Uterus (tissue), 4 donors: Measurements from ENCODE around the gene ECHS1. TPM values are rescaled to one million over a fixed set of nuclear protein-coding genes. Genes with fewer than 3 reads are reported as not detected.
"Not testable (repeated sequence)": the region's sequence is repeated elsewhere in the genome, so short reads cannot be mapped to it uniquely, and the experiment has no call there.

Experiments
- DNase-seq, 2 donors: peaks; one replicate each; pipeline ENCODE4 v3.0.0-alpha.2; 2019 to 2020
- H3K27ac ChIP-seq, 2 donors: fragments of 200-600 bp; sonication (generic); 1 replicate in 1 of 2; 2 replicates in 1 of 2; pipeline ENCODE4 v1.5.1; 2016 to 2018
- H3K27me3 ChIP-seq, 2 donors: fragments of 200-600 bp; sonication (generic); one replicate each; pipeline ENCODE4 v1.5.1; 2018 to 2019; ENCODE audit warnings: control low read depth in 1 of 2
- H3K36me3 ChIP-seq, 2 donors: fragments of 200-600 bp; sonication (generic); one replicate each; pipeline ENCODE4 v1.5.1; 2019; ENCODE audit warnings: control low read depth in 1 of 2
- H3K4me1 ChIP-seq, 2 donors: fragments of 200-600 bp; sonication (generic); one replicate each; pipeline ENCODE4 v1.5.1; 2018 to 2019; ENCODE audit warnings: control low read depth in 1 of 2
- H3K4me3 ChIP-seq, 2 donors: fragments of 200-600 bp; sonication (generic); 1 replicate in 1 of 2; 2 replicates in 1 of 2; pipeline ENCODE4 v1.5.1; 2018 to 2019; ENCODE audit warnings: mild to moderate bottlenecking in 1 of 2
- H3K9me3 ChIP-seq, 2 donors: fragments of 200-600 bp; sonication (generic); one replicate each; pipeline ENCODE4 v1.5.1; 2019; ENCODE audit warnings: control low read depth in 1 of 2
- POLR2A ChIP-seq, 2 donors: fragments of 450-650 bp; IDR thresholded peaks; one replicate each; pipeline ENCODE4 v1.6.1; 2016; ENCODE audit warnings: antibody characterized with exemption in 2 of 2, mild to moderate bottlenecking in 1 of 2, moderate library complexity in 1 of 2
- intact Hi-C: fragments of 100-400 bp; cut with DNase I; formaldehyde crosslinking; loops from one replicate; pipeline ENCODE4 v1.15.1; 2023; ENCODE audit warnings: low total_unique reads
- total RNA-seq, 4 donors: library from RNA; depleted of rRNA in 3 of 4; stranded (reverse); fragments of >200 nt in 3 of 4; gene quantifications; one replicate each; pipeline versions ENCODE4 v1.1.0 to v1.2.4, GENCODE V29; 2014 to 2023
- TF ChIP-seq, protein P1 (sequence below), 4 experiments: fragments of 200-600 bp in 2 of 4; fragments of 450-650 bp in 2 of 4; sonication (generic) in 2 of 4; IDR thresholded peaks; one replicate each; pipeline ENCODE4 v1.5.1; 2016 to 2019; ENCODE audit warnings: antibody characterized with exemption in 4 of 4, mild to moderate bottlenecking in 2 of 4, moderate library complexity in 1 of 4
- donor health status: DM: yes; HTN: yes; CAD: no.

The ECHS1 gene
- total RNA-seq, 4 donors from 2014 or later, result 28.2 to 48.8 (median 45.1) TPM

DNA sequence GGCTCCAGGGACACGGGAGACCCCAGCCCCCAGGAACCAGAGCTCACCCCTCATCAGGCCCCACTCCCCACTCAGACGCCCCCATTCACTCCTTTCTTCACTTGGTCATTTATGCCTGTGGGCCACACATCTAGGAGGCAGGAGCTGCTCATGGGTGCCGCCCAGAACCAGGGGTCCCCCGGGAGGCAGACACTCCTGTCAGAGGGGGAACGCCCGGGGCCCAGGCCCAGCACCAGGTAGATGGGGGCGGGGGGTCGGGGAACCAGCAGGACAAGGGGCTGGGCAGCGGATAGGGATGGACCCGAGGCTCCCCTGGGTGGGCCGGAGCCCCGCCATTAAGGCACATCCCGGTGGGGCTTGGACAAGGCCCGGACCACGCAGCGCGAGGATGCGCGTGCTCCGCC lies 48.3 kb downstream of the ECHS1 start:
- intact Hi-C loops, result no loop called here
- peaks cover 18 to 28% of the 10 kb centered on the region in 2 donors for H3K27me3 ChIP-seq
- H3K36me3 ChIP-seq, result no peaks in the 10 kb centered on the region
- DNase-seq, result no peak
- H3K27ac ChIP-seq, result no peak overlapping the region
- no peaks in the 10 kb centered on the region for H3K9me3 ChIP-seq
- H3K4me1 ChIP-seq, result peaks cover 0 to 1% of the 10 kb centered on the region in 2 donors
- H3K4me3 ChIP-seq, result no peak overlapping the region
- TF ChIP-seq POLR2A (IDR thresholded peaks at IDR 0.05), result no peak
- TF ChIP-seq, protein P1, sequence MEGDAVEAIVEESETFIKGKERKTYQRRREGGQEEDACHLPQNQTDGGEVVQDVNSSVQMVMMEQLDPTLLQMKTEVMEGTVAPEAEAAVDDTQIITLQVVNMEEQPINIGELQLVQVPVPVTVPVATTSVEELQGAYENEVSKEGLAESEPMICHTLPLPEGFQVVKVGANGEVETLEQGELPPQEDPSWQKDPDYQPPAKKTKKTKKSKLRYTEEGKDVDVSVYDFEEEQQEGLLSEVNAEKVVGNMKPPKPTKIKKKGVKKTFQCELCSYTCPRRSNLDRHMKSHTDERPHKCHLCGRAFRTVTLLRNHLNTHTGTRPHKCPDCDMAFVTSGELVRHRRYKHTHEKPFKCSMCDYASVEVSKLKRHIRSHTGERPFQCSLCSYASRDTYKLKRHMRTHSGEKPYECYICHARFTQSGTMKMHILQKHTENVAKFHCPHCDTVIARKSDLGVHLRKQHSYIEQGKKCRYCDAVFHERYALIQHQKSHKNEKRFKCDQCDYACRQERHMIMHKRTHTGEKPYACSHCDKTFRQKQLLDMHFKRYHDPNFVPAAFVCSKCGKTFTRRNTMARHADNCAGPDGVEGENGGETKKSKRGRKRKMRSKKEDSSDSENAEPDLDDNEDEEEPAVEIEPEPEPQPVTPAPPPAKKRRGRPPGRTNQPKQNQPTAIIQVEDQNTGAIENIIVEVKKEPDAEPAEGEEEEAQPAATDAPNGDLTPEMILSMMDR (IDR thresholded peaks at IDR 0.05), result no peak

DNA sequence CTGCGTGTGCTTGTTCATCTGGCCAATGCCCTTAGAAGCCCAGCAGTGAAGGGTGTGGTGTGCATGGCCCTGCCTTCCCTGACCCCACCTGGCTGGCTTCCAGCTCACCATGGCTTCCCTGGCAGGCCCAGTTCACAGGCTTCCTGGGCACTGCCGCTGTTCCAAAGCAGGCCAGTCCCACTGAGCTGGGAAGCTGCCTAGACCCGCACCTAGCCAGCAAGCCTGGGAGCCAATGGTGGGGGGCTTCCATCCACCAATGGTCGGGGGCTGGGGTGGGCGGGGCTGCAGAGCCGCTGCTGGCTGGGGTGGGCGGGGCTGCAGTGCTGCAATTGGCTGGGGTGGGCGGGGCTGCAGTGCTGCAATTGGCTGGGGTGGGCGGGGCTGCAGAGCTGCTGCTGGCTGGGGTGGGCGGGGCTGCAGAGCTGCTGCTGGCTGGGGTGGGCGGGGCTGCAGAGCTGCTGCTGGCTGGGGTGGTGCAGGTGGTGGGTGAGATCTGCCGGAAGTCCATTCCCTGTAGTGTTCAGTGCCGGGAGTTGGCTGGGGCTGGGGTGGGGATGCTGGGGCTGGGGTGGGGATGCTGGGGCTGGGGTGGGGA lies 48.9 kb downstream of the ECHS1 start:
- intact Hi-C loops, result no loop called here
- no peak overlapping the region for H3K4me3 ChIP-seq
- no peak for DNase-seq
- peaks cover 18 to 28% of the 10 kb centered on the region in 2 donors for H3K27me3 ChIP-seq
- no peaks in the 10 kb centered on the region for H3K4me1 ChIP-seq
- TF ChIP-seq, protein P1 (IDR thresholded peaks at IDR 0.05), result no peak
- TF ChIP-seq POLR2A (IDR thresholded peaks at IDR 0.05), result no peak
- H3K9me3 ChIP-seq, result no peaks in the 10 kb centered on the region
- no peaks in the 10 kb centered on the region for H3K36me3 ChIP-seq
- no peak overlapping the region for H3K27ac ChIP-seq

DNA sequence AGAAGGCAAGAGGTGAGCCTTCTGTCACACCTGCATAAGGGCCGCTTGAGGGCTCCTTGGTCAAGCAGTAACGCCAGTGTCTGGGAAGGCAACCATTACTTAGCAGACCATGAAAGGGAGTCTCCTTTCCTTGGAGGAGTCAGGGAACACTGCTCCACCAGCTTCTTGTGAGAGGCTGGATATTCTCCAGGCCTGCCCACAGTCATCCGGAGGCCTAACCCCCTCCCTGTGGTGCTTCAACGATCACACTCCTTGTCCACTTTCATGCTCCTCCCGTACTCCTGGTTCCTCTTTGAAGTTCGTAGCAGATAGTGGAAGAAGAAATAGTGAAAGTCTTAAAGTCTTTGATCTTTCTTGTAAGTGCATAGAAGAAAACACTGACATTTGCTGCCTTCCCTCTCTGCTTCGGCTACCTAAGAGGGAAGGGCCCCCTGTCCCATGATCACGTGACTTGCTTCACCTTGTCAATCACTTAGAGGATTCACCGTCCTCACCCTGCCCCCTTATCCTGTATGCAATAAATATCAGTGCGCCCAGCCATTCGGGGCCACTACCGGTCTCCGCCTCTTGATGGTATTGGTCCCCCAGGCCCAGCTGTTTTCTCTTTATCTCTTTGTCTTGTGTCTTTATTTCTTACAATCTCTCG lies 51.0 kb downstream of the ECHS1 start:
- DNase-seq, intact Hi-C loops, H3K4me3 ChIP-seq, H3K9me3 ChIP-seq, H3K4me1 ChIP-seq, H3K27ac ChIP-seq, H3K36me3 ChIP-seq: not testable (repeated sequence)
- H3K27me3 ChIP-seq, result peaks cover 13 to 16% of the 10 kb centered on the region in 2 donors

DNA sequence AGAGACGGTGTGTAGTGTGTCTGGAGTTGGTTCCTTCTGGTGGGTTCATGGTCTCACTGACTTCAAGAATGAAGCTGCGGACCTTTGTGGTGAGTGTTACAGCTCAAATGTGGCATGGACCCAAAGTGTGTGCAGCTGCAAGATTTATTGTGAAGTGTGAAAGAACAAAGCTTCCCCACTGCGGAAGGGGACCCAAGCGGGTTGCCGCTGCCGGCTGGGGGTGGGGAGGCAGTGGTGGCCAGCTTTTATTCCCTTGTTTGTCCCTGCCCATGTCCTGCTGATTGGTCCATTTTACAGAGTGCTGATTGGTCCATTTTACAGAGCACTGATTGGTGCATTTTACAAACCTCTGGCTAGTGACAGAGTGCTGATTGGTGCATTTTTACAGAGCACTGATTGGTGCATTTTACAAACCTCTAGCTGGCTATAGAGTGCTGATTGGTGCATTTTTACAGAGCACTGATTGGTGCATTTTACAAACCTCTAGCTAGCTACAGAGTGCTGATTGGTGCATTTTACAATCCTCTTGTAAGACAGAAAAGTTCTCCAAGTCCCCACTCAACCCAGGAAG lies 52.2 kb downstream of the ECHS1 start:
- H3K27me3 ChIP-seq, H3K4me1 ChIP-seq, intact Hi-C loops: not testable (repeated sequence)

DNA sequence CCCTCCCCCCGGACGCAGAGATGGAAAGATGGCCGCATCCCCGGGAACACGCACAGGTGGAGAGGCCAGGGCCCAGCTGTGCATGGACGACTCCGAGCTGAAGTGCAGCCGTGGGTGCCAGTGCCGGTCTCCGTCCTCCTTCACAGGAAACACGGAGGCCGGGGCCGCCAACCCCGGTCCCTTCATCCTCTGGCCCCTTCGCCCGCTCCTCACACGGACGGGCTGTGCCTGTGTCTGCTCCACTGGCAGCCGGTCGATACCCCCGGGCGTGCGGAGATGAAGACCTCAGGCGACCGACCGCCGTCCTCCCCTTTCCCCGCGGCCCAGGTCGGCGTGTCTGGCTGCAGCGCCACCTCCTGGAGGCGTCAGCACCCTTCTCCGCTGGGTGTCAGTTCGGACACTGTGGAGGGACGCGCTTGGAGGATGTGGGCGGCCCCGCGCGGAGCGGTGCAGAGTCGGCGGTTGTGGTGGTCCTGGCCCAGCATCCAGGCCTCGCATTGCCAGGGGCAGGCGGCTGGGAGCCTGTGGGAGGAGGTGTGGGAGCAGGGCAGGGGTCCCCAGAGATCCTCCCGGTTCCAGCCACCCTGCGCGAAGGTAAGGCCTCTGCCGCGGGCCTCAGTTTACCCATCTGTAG lies 54.5 kb downstream of the ECHS1 start:
- H3K27me3 ChIP-seq, result no peaks in the 10 kb centered on the region
- H3K4me3 ChIP-seq, result peak overlapping the region in 1 of 2 donors; percentile 17
- no peak overlapping the region for H3K27ac ChIP-seq
- TF ChIP-seq, protein P1 (IDR thresholded peaks at IDR 0.05), result peak; percentile 33 to 48 (median 41)
- no peak for TF ChIP-seq POLR2A (IDR thresholded peaks at IDR 0.05)
- H3K4me1 ChIP-seq, result no peaks in the 10 kb centered on the region
- H3K36me3 ChIP-seq, result no peaks in the 10 kb centered on the region
- no peaks in the 10 kb centered on the region for H3K9me3 ChIP-seq
- peak in 1 of 2 donors; percentile 40 for DNase-seq
- intact Hi-C loops, result no loop called here

More for the DNA sequence above, 52.2 kb downstream of the ECHS1 start:
- H3K36me3 ChIP-seq, H3K4me3 ChIP-seq, H3K9me3 ChIP-seq, H3K27ac ChIP-seq, DNase-seq: not testable (repeated sequence)

DNA sequence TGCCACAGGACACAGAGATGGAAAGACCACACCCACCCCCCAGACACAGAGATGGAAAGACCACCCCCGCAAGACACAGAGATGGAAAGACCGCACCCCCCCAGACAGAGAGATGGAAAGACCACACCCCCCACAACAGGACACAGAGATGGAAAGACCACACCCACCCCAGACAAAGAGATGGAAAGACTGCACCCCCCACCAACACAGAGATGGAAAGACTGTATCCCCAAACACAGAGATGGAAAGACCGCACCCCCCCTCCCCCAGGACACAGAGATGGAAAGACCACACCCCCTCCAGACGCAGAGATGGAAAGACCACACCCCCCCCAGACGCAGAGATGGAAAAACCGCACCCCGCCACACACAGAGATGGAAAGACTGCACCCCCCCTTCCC lies 56.4 kb downstream of the ECHS1 start:
- Histone ChIP-seq H3K4me3 (no peak overlapping the region), H3K36me3 (no peaks in the 10 kb centered on the region), H3K9me3 (no peaks in the 10 kb centered on the region), H3K27ac (no peak overlapping the region), H3K27me3 (no peaks in the 10 kb centered on the region), H3K4me1 (no peaks in the 10 kb centered on the region)
- DNase-seq, result no peak
- TF ChIP-seq, protein P1 (IDR thresholded peaks at IDR 0.05), result no peak
- no peak for TF ChIP-seq POLR2A (IDR thresholded peaks at IDR 0.05)
- intact Hi-C loops, result no loop called here
